ENCODE results near the gene OR2T33. TPM values are rescaled to one million over a fixed set of nuclear protein-coding genes. Genes with fewer than 3 reads are reported as not detected.

OR2T33 gene
- total and polyA plus RNA-seq, 4 experiments from 2014 or later: not detected

DNA sequence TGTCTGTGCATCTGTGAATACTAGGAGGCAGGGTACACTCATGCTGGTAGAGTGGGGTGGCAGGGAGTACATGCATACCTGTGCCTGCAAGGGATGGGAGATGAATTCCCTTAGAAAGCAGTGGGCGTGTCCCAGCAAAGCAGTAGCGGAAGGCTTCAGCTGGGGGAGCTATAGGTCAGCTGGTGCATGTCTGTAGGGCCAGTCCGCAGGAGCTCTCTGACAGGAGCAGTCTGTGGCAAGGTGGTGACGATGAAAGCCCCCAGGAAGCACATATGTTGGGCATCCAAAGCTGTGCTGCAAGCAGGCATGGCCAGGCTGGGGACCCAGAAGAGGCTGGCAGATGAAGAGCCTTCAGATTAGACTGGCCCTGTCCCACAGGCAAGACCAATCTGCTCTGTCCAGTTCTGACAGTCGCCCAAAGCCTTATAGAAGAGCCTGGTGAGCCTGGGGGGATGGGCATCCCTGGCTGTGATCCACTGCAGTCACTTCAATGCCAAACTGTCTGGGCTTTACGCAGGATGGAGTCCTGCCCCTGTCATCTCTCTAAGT is 48.3 kb downstream of the OR2T33 start:
- no peak overlapping the region for H3K27ac Mint-ChIP-seq
- no peaks in the 10 kb centered on the region for H3K36me3 Mint-ChIP-seq
- Histone ChIP-seq H3K4me1 (ENCODE audit: insufficient read depth, low read length) (no peaks in the 10 kb centered on the region), H3K36me3 (ENCODE audit: insufficient read depth, low read length) (no peaks in the 10 kb centered on the region), H3K9me3 (ENCODE audit: control insufficient read depth in 1 of 2, low read length in 2 of 2) (no peaks in the 10 kb centered on the region), H3K27me3 (ENCODE audit: insufficient read depth, low read length) (no peaks in the 10 kb centered on the region), H3K4me3 (ENCODE audit: low read length in 2 of 2) (no peak overlapping the region), H3K27ac (ENCODE audit: low read depth, low read length) (no peak overlapping the region)
- H3K4me3 Mint-ChIP-seq: no peak overlapping the region
- CTCF ChIA-PET (ENCODE audit: partially characterized antibody): interaction anchor here (0.6 kb wide), 1 partner anchor 18 kb away, joined by 3 read pairs; no protein-coding TSS in a partner anchor
- POLR2A ChIA-PET (ENCODE audit: partially characterized antibody): no interaction called here
- H3K9me3 Mint-ChIP-seq: peaks cover 0 to 20% (median 5%) of the 10 kb centered on the region in 8 donors
- intact Hi-C loops (cut with micrococcal nuclease): no loop called here
- no peaks in the 10 kb centered on the region for H3K4me1 Mint-ChIP-seq
- no peak for DNase-seq
- H3K27me3 Mint-ChIP-seq: no peaks in the 10 kb centered on the region

DNA sequence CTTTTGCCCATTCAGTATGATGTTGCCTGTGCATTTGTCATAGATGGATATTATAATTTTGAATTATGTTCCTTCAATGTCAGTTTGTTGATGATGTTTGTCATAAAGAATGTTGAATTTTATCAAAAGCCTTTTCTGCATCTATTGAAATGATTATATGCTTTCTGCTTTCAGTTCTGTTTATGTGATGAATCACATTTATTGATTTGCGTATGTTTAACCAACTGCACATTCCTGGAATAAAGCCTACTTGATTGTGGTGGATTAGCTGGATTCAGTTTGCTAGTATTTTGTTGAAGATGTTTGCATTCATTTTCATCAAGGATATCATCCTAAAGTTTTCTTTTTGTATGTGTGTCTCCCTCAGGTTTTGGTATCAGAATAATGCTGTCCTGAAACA is 52.2 kb downstream of the OR2T33 start:
- no peak overlapping the region for H3K4me3 ChIP-seq (ENCODE audit: low read length in 2 of 2)
- H3K27me3 Mint-ChIP-seq: no peaks in the 10 kb centered on the region
- no peaks in the 10 kb centered on the region for H3K4me1 ChIP-seq (ENCODE audit: insufficient read depth, low read length)
- ChIA-PET POLR2A (ENCODE audit: partially characterized antibody) (no interaction called here), CTCF (ENCODE audit: partially characterized antibody) (no interaction called here)
- H3K9me3 ChIP-seq (ENCODE audit: control insufficient read depth in 1 of 2, low read length in 2 of 2): no peaks in the 10 kb centered on the region
- no peak for DNase-seq
- H3K4me3 Mint-ChIP-seq: no peak overlapping the region
- no peak overlapping the region for H3K27ac Mint-ChIP-seq
- peaks cover 0 to 20% (median 5%) of the 10 kb centered on the region in 8 donors for H3K9me3 Mint-ChIP-seq
- intact Hi-C loops (cut with micrococcal nuclease): no loop called here
- no peaks in the 10 kb centered on the region for H3K36me3 Mint-ChIP-seq
- no peak overlapping the region for H3K27ac ChIP-seq (ENCODE audit: low read depth, low read length)
- H3K27me3 ChIP-seq (ENCODE audit: insufficient read depth, low read length): no peaks in the 10 kb centered on the region
- H3K36me3 ChIP-seq (ENCODE audit: insufficient read depth, low read length): no peaks in the 10 kb centered on the region
- H3K4me1 Mint-ChIP-seq: no peaks in the 10 kb centered on the region

Other genes with a start within 250 kb of the OR2T33 start
- under 1 TPM; 0.17 TPM for gene OR2L2, start 247.9 kb downstream of the OR2T33 start, total RNA-seq
- gene OR2L2, start 247.9 kb downstream of the OR2T33 start, polyA plus RNA-seq: not detected
- gene OR2L3, start 231.1 kb downstream of the OR2T33 start, total RNA-seq: under 1 TPM; 0.11 to 0.17 TPM
- not detected for gene OR2L3, start 231.1 kb downstream of the OR2T33 start, polyA plus RNA-seq
- gene OR2L13, start 182.8 kb downstream of the OR2T33 start, total RNA-seq: under 1 TPM in 1 of 2 experiments, not detected in 1; 0.17 TPM
- gene OR2L13, start 182.8 kb downstream of the OR2T33 start, polyA plus RNA-seq: not detected
- gene OR2M5, start 132.8 kb downstream of the OR2T33 start, total RNA-seq: not detected
- gene OR2M5, start 132.8 kb downstream of the OR2T33 start, polyA plus RNA-seq: not detected
- gene OR2M2, start 103.2 kb downstream of the OR2T33 start, total RNA-seq: not detected
- not detected for gene OR2M2, start 103.2 kb downstream of the OR2T33 start, polyA plus RNA-seq
- not detected for gene OR2M3, start 80.7 kb downstream of the OR2T33 start, total RNA-seq
- gene OR2M3, start 80.7 kb downstream of the OR2T33 start, polyA plus RNA-seq: not detected
- gene OR2M4, start 46.6 kb downstream of the OR2T33 start, total RNA-seq: not detected
- gene OR2M4, start 46.6 kb downstream of the OR2T33 start, polyA plus RNA-seq: not detected
- gene OR2T12, start 25.4 kb upstream of the OR2T33 start, total RNA-seq: not detected
- not detected for gene OR2T12, start 25.4 kb upstream of the OR2T33 start, polyA plus RNA-seq
- gene OR2M7, start 46.6 kb upstream of the OR2T33 start, total RNA-seq: not detected
- gene OR2M7, start 46.6 kb upstream of the OR2T33 start, polyA plus RNA-seq: not detected
- not detected for gene OR14C36, start 70.8 kb upstream of the OR2T33 start, total RNA-seq
- not detected for gene OR14C36, start 70.8 kb upstream of the OR2T33 start, polyA plus RNA-seq
- gene OR2T4, start 83.7 kb upstream of the OR2T33 start, total RNA-seq: not detected
- gene OR2T4, start 83.7 kb upstream of the OR2T33 start, polyA plus RNA-seq: not detected
- not detected for gene OR2T6, start 97.8 kb upstream of the OR2T33 start, total RNA-seq
- not detected for gene OR2T6, start 97.8 kb upstream of the OR2T33 start, polyA plus RNA-seq
- not detected for gene OR2T1, start 125.1 kb upstream of the OR2T33 start, total RNA-seq
- not detected for gene OR2T1, start 125.1 kb upstream of the OR2T33 start, polyA plus RNA-seq
- gene OR2T2, start 167.7 kb upstream of the OR2T33 start, total RNA-seq: not detected
- gene OR2T2, start 167.7 kb upstream of the OR2T33 start, polyA plus RNA-seq: not detected
- not detected for gene OR2T3, start 195.4 kb upstream of the OR2T33 start, total RNA-seq
- gene OR2T3, start 195.4 kb upstream of the OR2T33 start, polyA plus RNA-seq: not detected
- gene OR2T5, start 210.6 kb upstream of the OR2T33 start, total RNA-seq: not detected
- not detected for gene OR2T5, start 210.6 kb upstream of the OR2T33 start, polyA plus RNA-seq
- not detected for gene OR2G6, start 230.1 kb upstream of the OR2T33 start, total RNA-seq
- gene OR2G6, start 230.1 kb upstream of the OR2T33 start, polyA plus RNA-seq: not detected

All from CD4-positive, alpha-beta memory T cell (primary cell).